ENCODE measurements around the gene CKS1B.

The CKS1B gene

GRCh38 chr1:155003227-155003765, 28.8 kb downstream of the CKS1B start:
- DNase-seq: peak; percentile 54

- no peak for DNase-seq
Observed at GRCh38 chr1:155003766-155004351, 29.4 kb downstream of the CKS1B start.

GRCh38 chr1:155004352-155005075, 30.0 kb downstream of the CKS1B start:
- peak; percentile 15 for DNase-seq

GRCh38 chr1:155005076-155006011, 30.9 kb downstream of the CKS1B start:
- no peak for DNase-seq

- DNase-seq: no peak
Observed at GRCh38 chr1:155006601-155007101, 32.2 kb downstream of the CKS1B start.

- no peak for DNase-seq
Observed at GRCh38 chr1:155007251-155007828, 32.9 kb downstream of the CKS1B start.

GRCh38 chr1:155008015-155008941, 33.8 kb downstream of the CKS1B start:
- no peak for DNase-seq

- no peak for DNase-seq
Observed at GRCh38 chr1:155009221-155009711, 34.8 kb downstream of the CKS1B start.

GRCh38 chr1:155009742-155010141, 35.3 kb downstream of the CKS1B start:
- DNase-seq: no peak

- no peak for DNase-seq
Observed at GRCh38 chr1:155010211-155010918, 35.9 kb downstream of the CKS1B start.

GRCh38 chr1:155011004-155011416, 36.5 kb downstream of the CKS1B start:
- DNase-seq: no peak

GRCh38 chr1:155011437-155012025, 37.0 kb downstream of the CKS1B start:
- no peak for DNase-seq

GRCh38 chr1:155012026-155012546, 37.6 kb downstream of the CKS1B start:
- DNase-seq: peak; percentile 70

GRCh38 chr1:155012776-155013602, 38.5 kb downstream of the CKS1B start:
- no peak for DNase-seq

- DNase-seq: no peak
Observed at GRCh38 chr1:155013632-155014031, 39.2 kb downstream of the CKS1B start.

- no peak for DNase-seq
Observed at GRCh38 chr1:155014709-155015508, 40.4 kb downstream of the CKS1B start.

GRCh38 chr1:155015527-155016230, 41.2 kb downstream of the CKS1B start:
- no peak for DNase-seq
